HCT116 (cell line): Measurements from ENCODE around the gene SLC4A2. TPM values are rescaled to one million over a fixed set of nuclear protein-coding genes. Genes with fewer than 3 reads are reported as not detected.

Source experiments
- ATAC-seq: fragments of 200-7000 bp; cut with Tn5 transposase; 2 replicates; pipeline ENCODE4 v1.9.1; 2020; ENCODE audit warnings: mild to moderate bottlenecking, moderate library complexity
- BruUV-seq: library from RNA; stranded (reverse); fragments of 400-500 nt; replicated peaks from 2 replicates; lab custom pipeline; 2021; lab: Mats Ljungman, UMichigan
- CTCF ChIA-PET: fragments of 300-600 bp; sonication (Branson Sonifier 250); formaldehyde crosslinking; loops from one replicate; lab custom pipeline; 2021; ENCODE audit warnings: antibody characterized with exemption; lab: Charles Lee
- POLR2A ChIA-PET: fragments of 300-600, 350-600 bp; sonication (Branson Sonifier 250); formaldehyde crosslinking; loops from one replicate; lab custom pipeline; 2021; ENCODE audit warnings: antibody characterized with exemption; lab: Charles Lee
- RAD21 ChIA-PET, 2 experiments: fragments of 300-600 bp; sonication (Branson Sonifier 250); formaldehyde crosslinking; loops; one replicate each; lab custom pipeline; 2023; ENCODE audit warnings: low total read pairs in 2 of 2; ENCODE audit not compliant: uncharacterized antibody in 2 of 2, unreplicated experiment in 2 of 2, low non-redundant PET in 1 of 2; lab: Charles Lee
- DNase-seq: peaks from one replicate; pipeline ENCODE4 v3.0.0-alpha.2; 2010; ENCODE audit warnings: low read depth, low spot score
- H2AFZ ChIP-seq: fragments of 200-600 bp; shearing (Covaris generic), sonication (generic); 2 replicates; pipeline ENCODE4 v1.6.1; 2017; ENCODE audit warnings: low read depth, mixed run types, mixed read lengths, antibody characterized with exemption, low read length; ENCODE audit not compliant: poor library complexity, severe bottlenecking
- H3K27ac ChIP-seq: 2 replicates; pipeline ENCODE4 v1.5.1; 2012; ENCODE audit warnings: low read depth, low read length
- H3K27me3 ChIP-seq: fragments of 200-600 bp; sonication (generic); 2 replicates; pipeline ENCODE4 v1.6.1; 2016; ENCODE audit warnings: mixed run types, low read length, mixed read lengths; ENCODE audit not compliant: insufficient read depth
- H3K36me3 ChIP-seq, 2 experiments: fragments of 200-500 bp in 1 of 2; fragments of 200-600 bp in 1 of 2; sonication (Bioruptor generic) in 1 of 2; sonication (generic) in 1 of 2; 2 replicates each; pipeline versions ENCODE4 v1.5.1 to v1.6.1; 2014 to 2016; ENCODE audit warnings: low read length in 2 of 2, inconsistent platforms in 1 of 2, mixed read lengths in 1 of 2, mixed run types in 1 of 2; ENCODE audit not compliant: insufficient read depth in 2 of 2, control insufficient read depth in 1 of 2
- H3K4me1 ChIP-seq, 2 experiments: fragments of 200-600 bp in 1 of 2; sonication (generic) in 1 of 2; 2 replicates each; pipeline versions ENCODE4 v1.5.1 to v1.6.1; 2012 to 2017; ENCODE audit warnings: low read length in 2 of 2, inconsistent platforms in 1 of 2, mild to moderate bottlenecking in 1 of 2, mixed read lengths in 1 of 2, mixed run types in 1 of 2, moderate library complexity in 1 of 2; ENCODE audit not compliant: insufficient read depth in 2 of 2, control insufficient read depth in 1 of 2
- H3K4me2 ChIP-seq: fragments of 200-600 bp; sonication (generic); 2 replicates; pipeline ENCODE4 v1.6.1; 2017; ENCODE audit warnings: mixed run types, low read length, mixed read lengths
- H3K4me3 ChIP-seq, 2 experiments: fragments of 200-600 bp in 1 of 2; sonication (generic) in 1 of 2; replicated peaks in 1 of 2; 2 replicates each; pipeline ENCODE4 v1.5.1; 2011 to 2016; ENCODE audit warnings: low read length in 2 of 2, control low read depth in 1 of 2, low read depth in 1 of 2, mild to moderate bottlenecking in 1 of 2, mixed read lengths in 1 of 2, mixed run types in 1 of 2
- H3K79me2 ChIP-seq: fragments of 200-600 bp; sonication (generic); 2 replicates; pipeline ENCODE4 v1.6.1; 2017; ENCODE audit warnings: mild to moderate bottlenecking, mixed run types, low read length, moderate library complexity, mixed read lengths; ENCODE audit not compliant: insufficient read depth
- H3K9ac ChIP-seq: fragments of 200-600 bp; sonication (generic); 2 replicates; pipeline ENCODE4 v1.6.1; 2016; ENCODE audit warnings: low read length, mixed read lengths
- H3K9me2 ChIP-seq: fragments of 200-600 bp; sonication (generic), shearing (Covaris generic); 2 replicates; pipeline ENCODE4 v1.6.1; 2017; ENCODE audit warnings: mixed run types, mild to moderate bottlenecking, moderate library complexity; ENCODE audit not compliant: insufficient read depth
- H3K9me3 ChIP-seq, 2 experiments: fragments of 200-500 bp in 1 of 2; fragments of 200-600 bp in 1 of 2; sonication (Bioruptor generic) in 1 of 2; sonication (generic) in 1 of 2; 2 replicates each; pipeline ENCODE4 v1.6.1; 2014 to 2017; ENCODE audit warnings: low read length in 2 of 2, mixed read lengths in 2 of 2, inconsistent platforms in 1 of 2, low read depth in 1 of 2, mild to moderate bottlenecking in 1 of 2, mixed run types in 1 of 2, moderate library complexity in 1 of 2; ENCODE audit not compliant: control insufficient read depth in 1 of 2, insufficient read depth in 1 of 2
- H4K20me1 ChIP-seq: fragments of 200-600 bp; sonication (generic), shearing (Covaris generic); 2 replicates; pipeline ENCODE4 v1.6.1; 2017; ENCODE audit warnings: mixed run types, mild to moderate bottlenecking, moderate library complexity; ENCODE audit not compliant: insufficient read depth
- CBX3 ChIP-seq: IDR thresholded peaks from 2 replicates; pipeline ENCODE4 v1.6.1; 2012; ENCODE audit warnings: low read depth
- CEBPB ChIP-seq: IDR thresholded peaks from 2 replicates; pipeline ENCODE4 v1.6.1; 2012; ENCODE audit warnings: low read depth
- ELF1 ChIP-seq: IDR thresholded peaks from 2 replicates; pipeline ENCODE4 v1.6.1; 2012; ENCODE audit warnings: low read depth, borderline replicate concordance
- POLR2A ChIP-seq: IDR thresholded peaks from 2 replicates; pipeline ENCODE4 v1.7.0; 2011; ENCODE audit warnings: borderline replicate concordance; ENCODE audit not compliant: insufficient read depth, insufficient read length; ENCODE audit errors: extremely low read depth
- POLR2AphosphoS5 ChIP-seq: IDR thresholded peaks from 2 replicates; pipeline ENCODE4 v1.6.1; 2011; ENCODE audit warnings: mild to moderate bottlenecking, low read depth, low read length, moderate library complexity
- RAD21 ChIP-seq: IDR thresholded peaks from 2 replicates; pipeline ENCODE4 v1.6.1; 2012; ENCODE audit warnings: low read depth, mild to moderate bottlenecking
- SIN3A ChIP-seq: IDR thresholded peaks from 2 replicates; pipeline ENCODE4 v1.6.1; 2012; ENCODE audit warnings: low read depth
- SP1 ChIP-seq: IDR thresholded peaks from 2 replicates; pipeline ENCODE4 v1.6.1; 2012; ENCODE audit warnings: low read depth
- ZBTB33 ChIP-seq: IDR thresholded peaks from 2 replicates; pipeline ENCODE4 v1.6.1; 2011; ENCODE audit warnings: mild to moderate bottlenecking, low read length, moderate library complexity; ENCODE audit not compliant: insufficient replicate concordance; ENCODE audit errors: extremely low read depth
- ZFX ChIP-seq: fragments of 450-650 bp; IDR thresholded peaks from 2 replicates; pipeline ENCODE4 v1.6.1; 2017
- ZNF274 ChIP-seq: fragments of 200-500 bp; sonication (Bioruptor generic); IDR thresholded peaks from 2 replicates; pipeline ENCODE4 v1.6.1; 2014; ENCODE audit warnings: mild to moderate bottlenecking, low read depth, low read length, inconsistent platforms
- intact Hi-C: fragments of 100-400 bp; cut with micrococcal nuclease; formaldehyde crosslinking; loops from 2 replicates; pipeline ENCODE4 v1.10.0; 2022
- total RNA-seq: library from RNA; stranded (reverse); gene quantifications from one replicate; pipeline ENCODE4 v1.2.1, GENCODE V29; 2021; ENCODE audit not compliant: unreplicated experiment
- TF ChIP-seq, protein P1 (sequence below): IDR thresholded peaks from 2 replicates; pipeline ENCODE4 v1.6.1; 2012
- TF ChIP-seq, protein P2 (sequence below), 3 experiments: fragments of 200-600 bp in 1 of 3; sonication (generic) in 1 of 3; IDR thresholded peaks in 2 of 3; conservative IDR thresholded peaks in 1 of 3; 2 replicates each; pipeline ENCODE4 v1.5.1; 2012 to 2017; ENCODE audit warnings: low read depth in 2 of 3, low read length in 2 of 3, antibody characterized with exemption in 1 of 3, borderline replicate concordance in 1 of 3, control low read depth in 1 of 3, mild to moderate bottlenecking in 1 of 3, mixed read lengths in 1 of 3, mixed run types in 1 of 3, moderate library complexity in 1 of 3; ENCODE audit not compliant: insufficient read depth in 1 of 3

Gene SLC4A2
- total RNA-seq, 1 experiment from 2014 or later, result 240 TPM

DNA sequence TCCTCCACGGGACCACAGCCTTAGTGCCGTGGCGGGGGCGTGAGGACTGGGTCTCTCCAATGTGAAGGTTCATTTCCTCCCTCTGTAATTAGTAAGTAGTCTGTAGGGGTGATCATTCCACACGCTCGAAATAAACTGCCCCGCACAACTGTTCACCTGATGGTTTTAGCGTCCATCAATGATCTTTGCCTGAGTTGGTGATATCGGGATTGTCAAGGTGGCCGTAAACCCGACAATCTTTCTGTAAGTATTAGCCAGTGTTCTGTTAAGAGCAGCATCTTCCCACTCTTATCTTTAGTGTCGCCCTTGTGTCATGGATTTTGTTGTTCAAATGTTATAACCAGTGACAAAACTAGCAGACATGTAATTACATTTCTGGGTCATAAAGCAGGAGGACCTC, 44.6 kb downstream of the SLC4A2 start:
- TF ChIP-seq ZFX (no peak), SIN3A (no peak), RAD21 (no peak), POLR2A (no peak), ZNF274 (no peak), CEBPB (no peak), POLR2AphosphoS5 (no peak), ZBTB33 (no peak), SP1 (no peak), CBX3 (no peak), ELF1 (no peak)
- TF ChIP-seq, protein P1, sequence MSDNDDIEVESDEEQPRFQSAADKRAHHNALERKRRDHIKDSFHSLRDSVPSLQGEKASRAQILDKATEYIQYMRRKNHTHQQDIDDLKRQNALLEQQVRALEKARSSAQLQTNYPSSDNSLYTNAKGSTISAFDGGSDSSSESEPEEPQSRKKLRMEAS, result no peak
- TF ChIP-seq, protein P2, sequence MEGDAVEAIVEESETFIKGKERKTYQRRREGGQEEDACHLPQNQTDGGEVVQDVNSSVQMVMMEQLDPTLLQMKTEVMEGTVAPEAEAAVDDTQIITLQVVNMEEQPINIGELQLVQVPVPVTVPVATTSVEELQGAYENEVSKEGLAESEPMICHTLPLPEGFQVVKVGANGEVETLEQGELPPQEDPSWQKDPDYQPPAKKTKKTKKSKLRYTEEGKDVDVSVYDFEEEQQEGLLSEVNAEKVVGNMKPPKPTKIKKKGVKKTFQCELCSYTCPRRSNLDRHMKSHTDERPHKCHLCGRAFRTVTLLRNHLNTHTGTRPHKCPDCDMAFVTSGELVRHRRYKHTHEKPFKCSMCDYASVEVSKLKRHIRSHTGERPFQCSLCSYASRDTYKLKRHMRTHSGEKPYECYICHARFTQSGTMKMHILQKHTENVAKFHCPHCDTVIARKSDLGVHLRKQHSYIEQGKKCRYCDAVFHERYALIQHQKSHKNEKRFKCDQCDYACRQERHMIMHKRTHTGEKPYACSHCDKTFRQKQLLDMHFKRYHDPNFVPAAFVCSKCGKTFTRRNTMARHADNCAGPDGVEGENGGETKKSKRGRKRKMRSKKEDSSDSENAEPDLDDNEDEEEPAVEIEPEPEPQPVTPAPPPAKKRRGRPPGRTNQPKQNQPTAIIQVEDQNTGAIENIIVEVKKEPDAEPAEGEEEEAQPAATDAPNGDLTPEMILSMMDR (IDR thresholded peaks at IDR 0.05 in 2 of 3, conservative IDR thresholded peaks at IDR 0.05 in 1 of 3; ENCODE audit: borderline replicate concordance in 1 of 3, insufficient read depth in 1 of 3, low read depth in 2 of 3, low read length in 2 of 3), result no peak
- intact Hi-C loops, result no loop called here
- RAD21 ChIA-PET, result no interaction called here
- Histone ChIP-seq H3K9me3 (no peaks in the 10 kb centered on the region), H2AFZ (no peak overlapping the region), H3K27ac (no peak overlapping the region), H3K9ac (no peak overlapping the region), H3K4me3 (no peak overlapping the region), H3K27me3 (no peaks in the 10 kb centered on the region), H3K9me2 (no peaks in the 10 kb centered on the region), H3K36me3 (peaks cover 0 to 2% of the 10 kb centered on the region in 2 experiments; a peak in 1 of 4 replicates), H3K79me2 (peaks cover 85% of the 10 kb centered on the region), H3K4me1 (peaks cover 0 to 9% of the 10 kb centered on the region in 2 experiments; a peak in 1 of 4 replicates), H4K20me1 (no peaks in the 10 kb centered on the region), H3K4me2 (no peak overlapping the region)
- CTCF ChIA-PET, result interaction anchor here (1.2 kb wide), 1 partner anchor 206 kb away, joined by 4 read pairs; no protein-coding TSS in a partner anchor
- POLR2A ChIA-PET, result no interaction called here
- no TSS peak for BruUV-seq
- DNase-seq (no peak), ATAC-seq (no peak)
